Fibroblast of lung (primary cell): ENCODE data around the gene MT1B. TPM values are rescaled to one million over a fixed set of nuclear protein-coding genes. Genes with fewer than 3 reads are reported as not detected.

Experiments used
- DNase-seq, 2 donors: peaks; one replicate each; pipeline versions ENCODE4 v3.0.0 to v3.0.0-alpha.2; 2010; ENCODE audit warnings: low read depth in 2 of 2
- H2AFZ ChIP-seq: 2 replicates; pipeline ENCODE4 v1.5.1; 2012; ENCODE audit warnings: low read length, control low read depth, inconsistent platforms
- H3K27ac ChIP-seq: 2 replicates; pipeline ENCODE4 v1.5.1; 2011; ENCODE audit warnings: low read length, control low read depth; ENCODE audit not compliant: insufficient read depth
- H3K27me3 ChIP-seq: 2 replicates; pipeline ENCODE4 v1.5.1; 2011; ENCODE audit warnings: mild to moderate bottlenecking, low read length; ENCODE audit not compliant: control insufficient read depth, insufficient read depth
- H3K36me3 ChIP-seq: 2 replicates; pipeline ENCODE4 v1.5.1; 2011; ENCODE audit warnings: low read length; ENCODE audit not compliant: control insufficient read depth, insufficient read depth
- H3K4me1 ChIP-seq: 2 replicates; pipeline ENCODE4 v1.5.1; 2011; ENCODE audit warnings: low read length; ENCODE audit not compliant: control insufficient read depth, insufficient read depth; ENCODE audit errors: extremely low read depth
- H3K4me2 ChIP-seq: 2 replicates; pipeline ENCODE4 v1.5.1; 2011; ENCODE audit warnings: low read length, control low read depth; ENCODE audit not compliant: insufficient read depth; ENCODE audit errors: extremely low read depth
- H3K4me3 ChIP-seq, 4 experiments: fragments of 200-600 bp in 1 of 4; sonication (generic) in 1 of 4; replicated peaks in 1 of 4; 2 replicates each; pipeline ENCODE4 v1.5.1; 2011 to 2016; ENCODE audit warnings: low read length in 4 of 4, low read depth in 3 of 4, mild to moderate bottlenecking in 3 of 4, control low read depth in 2 of 4, inconsistent platforms in 1 of 4, mixed read lengths in 1 of 4; ENCODE audit not compliant: insufficient read depth in 1 of 4; ENCODE audit errors: control extremely low read depth in 1 of 4
- H3K79me2 ChIP-seq: 2 replicates; pipeline ENCODE4 v1.5.1; 2012; ENCODE audit warnings: mild to moderate bottlenecking, low read length, inconsistent platforms; ENCODE audit not compliant: control insufficient read depth, insufficient read depth
- H3K9ac ChIP-seq: 2 replicates; pipeline ENCODE4 v1.5.1; 2011; ENCODE audit warnings: mild to moderate bottlenecking, low read length, control low read depth; ENCODE audit not compliant: insufficient read depth
- H3K9me3 ChIP-seq: 2 replicates; pipeline ENCODE4 v1.5.1; 2012; ENCODE audit warnings: low read depth, low read length; ENCODE audit not compliant: control insufficient read depth, insufficient read depth
- H4K20me1 ChIP-seq: 2 replicates; pipeline ENCODE4 v1.5.1; 2011; ENCODE audit warnings: low read length; ENCODE audit not compliant: control insufficient read depth, insufficient read depth; ENCODE audit errors: extremely low read depth
- CTCF ChIP-seq, 2 donors: IDR thresholded peaks in 1 of 2; conservative IDR thresholded peaks in 1 of 2; 1 replicate in 1 of 2; 2 replicates in 1 of 2; pipeline ENCODE4 v1.5.1; 2011 to 2012; ENCODE audit warnings: low read length in 2 of 2, control low read depth in 1 of 2, inconsistent platforms in 1 of 2, low read depth in 1 of 2, mild to moderate bottlenecking in 1 of 2
- EZH2 ChIP-seq: IDR thresholded peaks from 2 replicates; pipeline ENCODE4 v1.5.1; 2012; ENCODE audit warnings: low read length, control low read depth, mild to moderate bottlenecking; ENCODE audit errors: missing control alignments
- polyA plus RNA-seq, 2 donors: library from polyadenylated mRNA; depleted of rRNA in 1 of 2; stranded (reverse) in 1 of 2; unstranded in 1 of 2; fragments of >200 nt; gene quantifications; 2 replicates each; pipeline ENCODE4 v1.2.1, GENCODE V29; 2011 to 2012; ENCODE audit warnings: missing spikeins in 1 of 2
- total RNA-seq: library from RNA; depleted of rRNA; stranded (reverse); fragments of >200 nt; gene quantifications from 2 replicates; pipeline ENCODE4 v1.2.1, GENCODE V29; 2014

The MT1B gene
- total and polyA plus RNA-seq, 2 donors (not counting 1 experiment from before 2014, with no cell fraction given), result not detected

GRCh38 chr16:56643080-56643778, 8.5 kb upstream of the MT1B start:
- H3K27ac ChIP-seq, result no peak overlapping the region
- peaks cover 17% of the 10 kb centered on the region for H3K27me3 ChIP-seq
- H3K9me3 ChIP-seq, result no peaks in the 10 kb centered on the region
- peak overlapping the region; percentile 62 for H3K4me2 ChIP-seq
- TF ChIP-seq CTCF (conservative IDR thresholded peaks at IDR 0.05 in 1 of 2, IDR thresholded peaks at IDR 0.05 in 1 of 2; ENCODE audit: low read depth in 1 of 2, low read length in 2 of 2) (peak in 1 of 2 donors; percentile 32), EZH2 (no peak)
- peak overlapping the region in 2 of 4 experiments; percentile 5 to 37 for H3K4me3 ChIP-seq
- no peaks in the 10 kb centered on the region for H3K79me2 ChIP-seq
- H2AFZ ChIP-seq, result no peak overlapping the region
- no peaks in the 10 kb centered on the region for H3K4me1 ChIP-seq
- DNase-seq, result peak; percentile 38 to 51
- no peaks in the 10 kb centered on the region for H3K36me3 ChIP-seq
- H3K9ac ChIP-seq, result no peak overlapping the region
- no peaks in the 10 kb centered on the region for H4K20me1 ChIP-seq

GRCh38 chr16:56643833-56644232, 7.9 kb upstream of the MT1B start:
- no peaks in the 10 kb centered on the region for H4K20me1 ChIP-seq
- TF ChIP-seq CTCF (conservative IDR thresholded peaks at IDR 0.05 in 1 of 2, IDR thresholded peaks at IDR 0.05 in 1 of 2; ENCODE audit: low read depth in 1 of 2, low read length in 2 of 2) (no peak), EZH2 (no peak)
- H3K4me3 ChIP-seq, result no peak overlapping the region
- H3K27me3 ChIP-seq, result peaks cover 21% of the 10 kb centered on the region
- H3K9ac ChIP-seq, result no peak overlapping the region
- no peak for DNase-seq
- H2AFZ ChIP-seq, result no peak overlapping the region
- no peak overlapping the region for H3K27ac ChIP-seq
- no peaks in the 10 kb centered on the region for H3K36me3 ChIP-seq
- H3K4me2 ChIP-seq, result no peak overlapping the region
- H3K9me3 ChIP-seq, result no peaks in the 10 kb centered on the region
- no peaks in the 10 kb centered on the region for H3K4me1 ChIP-seq
- no peaks in the 10 kb centered on the region for H3K79me2 ChIP-seq

- TF ChIP-seq EZH2 (no peak), CTCF (conservative IDR thresholded peaks at IDR 0.05 in 1 of 2, IDR thresholded peaks at IDR 0.05 in 1 of 2; ENCODE audit: low read depth in 1 of 2, low read length in 2 of 2) (no peak)
- Histone ChIP-seq H3K36me3 (no peaks in the 10 kb centered on the region), H3K79me2 (no peaks in the 10 kb centered on the region), H3K27ac (no peak overlapping the region), H3K27me3 (peaks cover 25% of the 10 kb centered on the region), H3K9ac (no peak overlapping the region), H4K20me1 (no peaks in the 10 kb centered on the region), H3K4me2 (no peak overlapping the region), H3K4me1 (no peaks in the 10 kb centered on the region), H2AFZ (no peak overlapping the region), H3K9me3 (no peaks in the 10 kb centered on the region), H3K4me3 (no peak overlapping the region)
- DNase-seq, result no peak
Observed at GRCh38 chr16:56645311-56645710, 6.4 kb upstream of the MT1B start.
